HG03025 (cell line): Measurements from ENCODE around the gene ASB3.
"Not testable (repeated sequence)": the region's sequence is repeated elsewhere in the genome, so short reads cannot be mapped to it uniquely, and the experiment has no call there.

Experiments used
- ATAC-seq: cut with Tn5 transposase; IDR thresholded peaks from one replicate; pipeline ENCODE4 v1.9.1; 2021; ENCODE audit warnings: mild to moderate bottlenecking, moderate library complexity; ENCODE audit not compliant: unreplicated experiment, low FRiP score

The ASB3 gene

DNA sequence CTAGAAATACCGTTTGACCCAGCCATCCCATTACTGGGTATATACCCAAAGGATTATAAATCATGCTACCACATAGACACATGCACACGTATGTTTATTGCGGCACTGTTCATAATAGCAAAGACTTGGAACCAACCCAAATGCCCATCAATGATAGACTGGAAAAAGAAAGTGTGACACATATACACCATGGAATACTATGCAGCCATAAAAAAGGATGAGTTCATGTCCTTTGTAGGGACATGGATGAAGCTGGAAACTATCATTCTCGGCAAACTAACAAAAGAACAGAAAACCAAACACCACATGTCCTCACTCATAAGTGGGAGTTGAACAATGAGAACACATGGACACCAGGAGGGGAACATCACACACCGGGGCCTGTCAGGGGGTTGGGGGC is 119.6 kb downstream of the ASB3 start:
- ATAC-seq, result not testable (repeated sequence)

DNA sequence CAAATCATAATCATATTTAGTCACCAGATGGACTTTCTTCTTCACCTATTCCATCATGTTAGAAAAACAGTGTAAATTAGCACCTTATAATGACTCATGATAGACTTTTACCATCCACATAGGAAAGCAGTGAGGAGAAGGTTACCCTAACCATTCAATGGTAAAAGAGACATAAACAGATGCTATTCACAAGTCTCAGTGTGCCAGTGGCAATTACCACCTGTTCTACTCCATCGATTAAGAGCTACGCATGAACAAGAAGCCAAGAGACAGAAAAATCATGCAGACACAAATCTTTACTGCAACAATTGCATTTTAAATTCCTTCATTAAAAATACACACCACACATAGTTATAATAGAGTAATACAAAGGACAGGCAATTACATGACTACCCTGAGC is 125.9 kb downstream of the ASB3 start:
- ATAC-seq, result no peak

DNA sequence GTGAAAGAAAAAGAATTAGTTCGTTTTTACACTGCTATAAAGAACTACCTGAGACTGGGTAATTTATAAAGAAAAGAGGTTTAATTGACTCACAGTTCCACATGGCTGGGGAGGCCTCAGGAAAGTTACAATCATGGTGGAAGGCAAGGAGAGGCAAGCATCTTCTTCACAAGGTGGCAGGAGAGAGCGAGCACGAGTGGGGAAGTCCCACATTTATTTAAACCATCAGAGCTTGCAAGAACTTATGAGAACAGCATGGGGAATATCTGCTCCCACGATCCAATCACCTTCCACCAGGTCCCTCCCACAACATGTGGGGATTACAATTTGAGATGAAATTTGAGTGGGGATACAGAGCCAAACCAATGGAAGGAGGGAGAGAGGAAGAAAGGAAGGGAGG is 128.3 kb downstream of the ASB3 start:
- not testable (repeated sequence) for ATAC-seq

DNA sequence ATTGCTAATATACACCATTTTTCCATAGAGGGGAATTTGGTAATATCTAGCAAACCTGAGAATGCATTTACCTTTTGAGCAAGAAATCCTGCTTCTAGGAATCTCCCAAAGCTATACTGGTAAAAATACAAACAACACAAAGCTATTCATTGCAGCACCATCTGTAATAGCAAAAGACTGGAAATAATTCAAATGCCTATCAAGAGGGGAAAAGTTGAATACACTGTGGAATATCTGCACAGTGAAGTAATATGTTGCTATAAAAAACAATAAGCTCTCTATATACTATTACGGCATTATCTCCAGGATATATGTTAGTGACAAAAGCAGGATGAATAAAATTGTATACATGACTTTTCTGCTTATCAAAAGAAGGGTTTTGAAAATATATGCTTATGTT is 131.5 kb downstream of the ASB3 start:
- no peak for ATAC-seq

DNA sequence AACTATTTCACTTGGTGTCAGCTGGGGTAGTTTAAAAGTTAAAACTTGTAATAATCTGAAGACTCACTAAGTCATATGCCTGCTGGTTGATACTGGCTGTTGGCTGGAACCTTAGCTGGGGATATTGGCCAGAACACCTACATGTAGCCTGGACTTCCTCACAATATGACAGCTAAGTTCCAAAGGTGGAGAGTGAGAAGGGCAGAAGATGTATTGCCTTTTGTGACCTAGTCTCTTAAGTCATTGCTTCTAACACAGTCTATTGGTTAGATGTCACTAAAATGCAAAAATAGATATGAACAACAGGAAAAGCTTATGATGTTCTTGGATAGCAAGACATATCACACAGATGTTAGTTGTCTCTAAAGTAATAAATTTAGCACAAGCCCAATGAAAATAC is 132.4 kb downstream of the ASB3 start:
- ATAC-seq, result no peak

DNA sequence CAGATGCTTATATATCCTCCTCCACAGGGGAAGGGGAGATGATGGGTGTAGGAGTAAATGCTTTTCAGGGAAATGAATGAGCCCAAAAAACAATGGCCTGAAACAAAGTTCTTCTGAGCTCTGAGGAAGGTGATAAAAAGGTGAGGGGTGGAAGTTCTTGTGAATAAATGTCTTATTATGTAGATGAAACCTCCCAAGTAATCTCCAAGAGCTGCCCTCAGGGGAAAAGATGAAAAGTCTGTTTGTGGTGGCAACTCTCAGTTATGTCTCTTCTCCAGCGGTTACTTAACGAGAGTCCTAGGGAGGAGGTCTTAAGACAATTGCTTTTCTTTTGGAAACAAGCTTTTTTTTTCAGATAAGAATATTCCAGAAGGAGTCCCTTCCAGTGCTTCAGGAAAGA is 134.6 kb downstream of the ASB3 start:
- ATAC-seq, result no peak

DNA sequence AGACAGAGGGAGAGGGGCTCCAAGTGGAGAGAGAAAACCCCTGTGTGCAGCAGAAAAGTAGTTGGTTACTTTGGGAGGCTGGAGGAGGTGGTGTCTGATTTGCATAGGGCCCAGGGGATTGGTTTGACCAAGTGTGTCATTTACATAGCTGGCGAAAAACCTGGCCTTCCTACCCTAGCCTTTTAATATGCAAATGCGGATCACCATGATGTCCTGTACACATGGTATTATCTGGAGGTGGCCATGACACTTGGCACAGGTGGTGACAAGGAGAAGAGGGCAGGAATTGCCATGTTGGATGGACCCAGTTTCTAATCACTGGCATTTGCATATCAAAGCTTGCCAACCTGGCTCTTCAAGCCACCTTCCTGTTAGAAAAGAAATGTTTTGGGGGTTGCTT is 140.0 kb downstream of the ASB3 start:
- ATAC-seq, result no peak

DNA sequence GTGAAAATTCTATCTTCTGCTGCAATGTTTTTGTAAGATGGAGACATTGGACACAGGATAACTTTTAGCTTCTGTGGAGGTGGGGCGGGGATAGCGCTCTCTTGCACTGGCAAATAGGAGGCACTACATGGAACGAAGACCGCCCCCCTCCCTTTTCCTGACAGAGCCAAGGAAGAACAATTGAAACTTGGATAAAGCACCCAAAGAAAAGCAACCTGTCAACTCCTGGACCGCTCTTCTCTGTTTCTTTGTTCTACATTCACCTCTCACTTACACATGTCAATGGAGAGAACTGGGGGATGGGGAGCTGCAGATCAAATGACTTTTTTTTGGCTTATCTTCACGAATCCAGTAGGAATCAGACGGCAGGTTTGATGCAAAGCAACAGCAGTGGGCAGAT is 145.5 kb downstream of the ASB3 start:
- ATAC-seq, result no peak

DNA sequence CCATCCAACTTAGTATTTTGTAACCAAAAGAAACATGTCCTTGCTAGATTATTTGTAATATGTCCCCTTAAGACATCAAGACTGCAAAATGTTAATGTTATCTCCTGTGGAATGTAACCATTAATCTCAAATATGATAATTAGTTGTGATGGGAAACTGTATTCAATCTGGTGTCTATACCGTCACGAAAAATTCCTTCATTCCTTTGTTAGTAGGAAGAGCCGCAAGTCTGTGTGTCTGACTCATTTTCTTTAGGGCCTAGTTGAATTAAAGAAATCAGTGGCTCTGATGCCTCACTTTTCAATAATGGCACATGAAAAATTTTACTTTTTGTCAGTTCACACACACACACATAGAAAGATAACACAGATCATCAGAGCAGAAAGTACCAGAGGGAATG is 146.3 kb downstream of the ASB3 start:
- no peak for ATAC-seq

DNA sequence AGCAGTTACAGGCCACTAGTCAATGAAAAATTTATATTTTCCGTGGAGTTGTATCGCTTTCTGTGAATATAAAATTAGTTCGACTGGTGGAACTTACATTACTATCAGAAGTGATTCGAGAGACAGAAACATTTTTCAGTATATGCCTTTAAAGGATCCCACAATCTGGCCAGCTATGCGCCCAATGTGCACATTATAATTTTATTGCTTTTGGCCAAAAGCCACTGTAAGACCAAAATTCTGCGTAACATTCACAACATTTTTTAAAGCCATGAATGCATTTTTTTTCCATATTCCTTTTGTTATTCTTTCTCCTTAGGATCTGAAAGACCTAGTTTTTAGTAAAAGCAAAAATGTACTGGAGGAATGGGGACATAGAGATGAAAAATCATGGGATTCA is 150.2 kb downstream of the ASB3 start:
- ATAC-seq, result no peak

DNA sequence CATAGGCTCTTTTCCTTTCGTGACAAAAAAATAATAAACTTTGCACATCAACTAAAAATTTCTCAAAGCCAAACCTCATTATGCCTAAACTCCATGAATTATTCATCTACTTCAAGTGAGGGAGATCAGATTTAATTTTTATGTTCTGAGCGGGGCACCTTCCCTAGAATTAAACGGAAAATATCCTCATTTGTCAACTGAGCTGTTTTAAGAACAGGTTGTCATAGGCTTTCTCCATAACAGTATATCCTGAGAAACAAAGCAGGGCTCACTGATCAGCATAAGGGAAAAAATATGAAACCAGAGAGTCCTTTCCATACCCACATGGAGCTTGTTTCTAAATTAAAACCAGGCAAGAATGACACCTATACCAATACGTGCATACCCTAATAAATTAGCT is 150.6 kb downstream of the ASB3 start:
- no peak for ATAC-seq

DNA sequence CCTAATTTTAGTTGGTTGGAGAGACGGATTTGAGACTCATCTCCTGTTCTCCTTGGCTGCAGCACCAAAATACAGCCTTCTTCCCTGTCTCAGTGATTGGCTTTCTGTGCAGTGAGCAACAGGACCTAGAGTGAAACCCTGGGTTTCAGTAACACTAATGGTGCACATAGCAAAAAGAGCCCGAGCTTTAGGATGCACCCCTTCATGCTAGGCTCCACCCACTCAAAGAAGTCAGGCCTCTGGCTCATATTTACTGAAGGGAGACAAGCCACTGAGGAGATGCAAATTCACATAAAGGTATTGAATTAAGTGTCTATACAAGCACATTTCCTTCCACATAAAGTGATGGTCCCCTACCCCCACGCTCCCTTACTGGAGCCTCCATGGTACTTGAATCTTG is 151.1 kb downstream of the ASB3 start:
- no peak for ATAC-seq

DNA sequence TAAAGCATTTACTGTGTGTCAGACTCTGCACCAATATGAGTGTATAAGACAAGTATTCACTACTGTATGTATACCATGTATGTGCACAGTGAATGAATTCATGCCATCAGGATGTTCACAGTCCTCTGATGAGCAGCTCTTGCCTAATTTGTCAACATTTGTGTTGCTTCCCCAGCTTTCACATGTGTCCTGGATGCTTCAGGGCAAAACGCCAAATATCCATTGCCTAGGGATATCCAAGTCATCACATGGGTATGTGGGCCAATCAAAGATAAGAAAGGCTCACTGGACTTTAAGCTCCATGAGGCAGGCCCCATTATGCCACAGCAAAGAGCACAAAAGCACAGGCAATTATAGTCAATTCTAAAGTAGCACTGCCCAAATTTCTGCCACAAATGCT is 153.3 kb downstream of the ASB3 start:
- ATAC-seq, result no peak

DNA sequence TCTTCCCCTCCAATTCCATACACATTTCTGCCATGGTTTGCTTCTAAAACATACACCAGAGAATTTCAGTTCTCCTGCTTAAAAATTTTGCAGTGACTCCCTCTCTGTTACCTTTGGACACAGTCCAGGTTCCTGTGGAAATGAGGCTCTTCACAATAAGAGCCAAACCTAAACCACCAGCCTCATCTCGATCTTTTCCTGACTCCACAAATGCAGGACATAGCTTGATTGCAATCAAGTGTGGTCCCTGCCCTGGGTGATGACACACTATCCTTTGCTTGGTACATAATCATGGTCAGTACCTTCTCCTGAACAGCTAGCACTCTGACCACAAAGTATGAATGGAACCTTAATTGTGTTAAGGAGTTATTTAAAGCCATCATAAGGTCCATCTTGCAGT is 154.0 kb downstream of the ASB3 start:
- ATAC-seq, result no peak

DNA sequence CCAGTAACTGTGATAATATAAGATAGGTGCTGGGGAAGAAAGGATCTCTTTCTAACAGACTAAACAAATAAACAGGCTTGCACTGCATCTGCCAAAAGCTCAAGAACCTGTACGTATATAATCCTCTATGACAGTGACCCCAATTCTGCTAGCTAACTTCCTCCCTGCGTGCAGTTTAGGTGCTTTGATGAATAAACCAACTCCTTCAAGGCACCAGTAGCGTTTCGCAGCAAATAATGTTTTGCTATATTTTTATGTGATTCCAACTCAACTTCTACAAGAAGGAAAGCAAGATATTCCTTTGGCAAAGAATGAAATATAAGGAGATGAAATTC is 154.7 kb downstream of the ASB3 start:
- ATAC-seq, result no peak

DNA sequence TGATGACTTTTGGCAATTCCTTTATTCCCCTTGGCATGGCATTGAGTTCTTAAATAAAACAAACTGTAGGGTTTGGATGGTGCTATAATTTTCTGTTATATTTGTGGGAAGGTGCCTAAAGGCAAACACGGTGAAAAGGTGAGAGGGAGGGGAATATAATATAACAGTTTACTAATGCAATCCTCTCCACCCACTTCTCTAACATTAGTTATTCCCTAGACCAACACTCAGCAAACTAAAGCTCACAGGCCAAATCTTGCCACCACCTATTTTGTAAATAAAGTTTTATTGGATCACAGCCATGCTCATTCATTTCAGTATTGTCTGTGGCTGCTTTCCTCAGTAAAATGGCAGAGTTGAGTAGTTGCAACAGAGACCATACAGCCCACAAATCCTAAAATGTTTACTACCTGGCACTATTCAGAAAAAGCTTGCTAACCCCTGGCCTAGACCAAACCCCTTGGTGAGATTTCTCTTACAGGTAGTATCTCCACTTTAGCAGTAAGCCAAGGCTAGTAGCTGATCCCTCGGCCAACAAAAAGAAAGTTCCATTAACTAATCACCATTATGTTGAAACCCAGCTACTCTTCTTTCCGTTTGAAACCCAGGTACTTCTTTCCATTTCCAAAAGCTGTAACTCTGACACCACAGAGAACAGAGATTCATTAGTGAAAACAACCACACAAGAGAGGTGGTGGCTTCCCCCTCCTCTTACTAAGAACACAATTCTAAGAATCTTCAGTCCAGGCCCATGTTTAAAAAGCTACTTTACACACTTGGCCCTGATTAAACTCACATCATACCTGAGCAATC is 155.2 kb downstream of the ASB3 start:
- peak; percentile 85 for ATAC-seq

DNA sequence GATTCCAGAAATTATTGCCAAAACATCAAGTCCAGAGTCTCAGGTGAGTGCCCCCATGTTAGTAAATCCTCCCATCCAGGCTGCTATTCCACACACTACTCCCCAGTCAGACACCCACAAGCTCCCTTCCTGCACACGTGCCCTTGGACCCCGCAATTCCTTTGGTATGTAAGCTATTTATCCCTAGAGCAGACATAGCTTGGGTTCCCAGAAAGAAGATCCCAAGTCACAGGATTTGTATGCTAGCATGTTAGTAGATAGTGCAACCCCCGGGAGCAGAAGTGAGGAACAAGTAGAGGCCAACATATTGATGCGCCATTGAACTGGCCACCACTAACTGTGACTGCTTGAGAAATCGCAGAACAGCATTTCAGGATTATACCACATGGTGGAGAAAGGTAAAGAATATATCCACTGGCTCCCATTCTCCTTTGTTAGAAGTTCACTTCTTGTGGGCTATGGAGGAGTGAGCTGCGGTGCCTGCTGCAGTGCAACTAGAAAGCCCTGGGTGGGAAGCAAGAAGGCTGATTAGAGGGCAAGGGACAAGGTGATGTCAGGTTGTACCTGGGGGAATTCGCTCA is 156.6 kb downstream of the ASB3 start:
- no peak for ATAC-seq

DNA sequence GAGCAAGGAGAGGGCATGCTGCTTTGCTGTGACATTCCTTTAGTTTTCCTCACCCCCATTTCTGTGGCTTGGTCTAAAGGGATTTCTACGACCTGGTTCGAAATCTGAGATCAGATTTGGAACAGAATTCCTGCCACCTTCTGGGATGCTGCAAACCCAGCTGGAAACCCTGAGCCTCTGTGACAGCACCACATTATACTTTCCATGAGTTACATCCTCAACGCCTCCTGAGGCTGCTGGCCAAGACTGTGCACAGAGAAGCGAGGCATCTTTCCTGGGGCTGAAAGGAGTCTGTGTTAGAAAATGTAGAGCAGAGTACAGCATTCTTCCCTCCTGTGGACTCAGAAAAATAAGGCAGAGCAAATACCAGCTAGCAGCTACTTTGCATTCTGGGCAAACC is 157.3 kb downstream of the ASB3 start:
- no peak for ATAC-seq

DNA sequence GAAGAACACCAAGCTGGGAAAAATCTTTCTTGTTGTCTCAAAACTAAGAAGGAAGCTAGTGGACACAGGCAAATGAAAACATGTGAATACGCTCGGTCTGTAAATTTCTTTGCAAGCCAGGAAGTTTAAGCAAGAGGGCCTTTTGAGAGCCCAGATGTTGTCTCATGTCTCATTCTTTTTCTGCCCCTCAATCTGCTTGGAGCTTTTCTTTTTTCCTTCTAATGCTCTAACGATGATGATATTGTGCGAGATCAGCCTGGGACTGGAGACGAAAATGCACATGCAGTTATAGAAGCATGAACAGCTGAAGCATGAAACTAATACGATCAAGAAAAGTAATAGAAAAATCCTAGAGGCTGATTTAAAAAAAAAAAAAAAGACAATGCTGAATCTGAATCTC is 157.8 kb downstream of the ASB3 start:
- no peak for ATAC-seq

DNA sequence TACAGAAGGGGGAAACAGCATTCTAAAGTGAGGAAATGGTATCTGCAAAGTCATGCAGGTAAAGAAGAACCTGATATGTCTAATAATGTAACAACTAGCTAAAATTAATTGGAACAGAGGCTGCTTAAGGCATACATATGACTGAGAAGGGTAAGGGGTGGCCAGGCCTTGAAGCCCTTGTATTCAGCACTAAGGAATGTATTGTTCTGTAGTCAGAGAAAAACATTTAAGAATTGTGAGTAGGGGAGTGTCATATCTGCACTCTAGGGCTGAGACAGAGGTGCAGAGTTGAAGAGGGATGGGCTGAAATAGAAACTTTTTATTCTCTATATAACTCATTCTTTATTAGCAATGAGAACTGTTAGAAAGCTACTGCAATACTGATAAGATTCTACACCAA is 164.6 kb downstream of the ASB3 start:
- no peak for ATAC-seq

DNA sequence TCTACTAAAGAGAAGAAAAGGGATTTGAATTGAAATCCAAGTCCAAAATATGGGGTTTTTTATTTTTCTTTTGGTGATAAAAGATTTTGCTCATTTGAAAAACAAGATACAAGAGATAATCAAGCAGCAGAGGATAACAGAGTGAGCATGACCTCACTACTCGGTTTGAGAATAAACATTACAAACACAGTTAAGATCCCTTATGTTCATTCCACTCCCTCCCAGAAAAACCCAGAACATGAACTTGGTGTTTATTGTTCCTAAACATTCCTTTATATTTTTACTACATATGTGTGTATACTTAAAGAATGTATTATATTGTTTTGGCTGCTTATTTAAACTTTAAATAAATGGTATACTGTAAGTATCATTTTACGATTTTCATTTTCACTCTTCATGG is 165.8 kb downstream of the ASB3 start:
- ATAC-seq, result no peak
